ENCODE data around the gene CYP21A2.
"Not testable (repeated sequence)": the region's sequence is repeated elsewhere in the genome, so short reads cannot be mapped to it uniquely, and the experiment has no call there.

- TF ChIP-seq SPI1, POLR2A (IDR thresholded peaks at IDR 0.05; ENCODE audit: low read depth, low read length): not testable (repeated sequence)
These were observed 32.2 kb upstream of the CYP21A2 start for GRCh38 chr6:32005991-32006529.

Measured in GM12891 (cell line).